Colonic mucosa (tissue), 4 donors: ENCODE data around the gene SLC30A9. TPM values are rescaled to one million over a fixed set of nuclear protein-coding genes. Genes with fewer than 3 reads are reported as not detected.

Source experiments
- DNase-seq: peaks from one replicate; pipeline ENCODE4 v3.0.0-alpha.2; 2020
- H3K27ac ChIP-seq: fragments of 200-600 bp; one replicate; pipeline ENCODE4 v1.8.0; 2021
- H3K27me3 ChIP-seq: fragments of 200-600 bp; one replicate; pipeline ENCODE4 v1.8.0; 2021
- H3K36me3 ChIP-seq: fragments of 200-600 bp; one replicate; pipeline ENCODE4 v1.8.0; 2021
- H3K4me1 ChIP-seq: fragments of 200-600 bp; one replicate; pipeline ENCODE4 v1.8.0; 2021; ENCODE audit warnings: mild to moderate bottlenecking
- H3K4me3 ChIP-seq: fragments of 200-600 bp; one replicate; pipeline ENCODE4 v1.8.0; 2021
- H3K9ac ChIP-seq, 2 donors: one replicate each; pipeline ENCODE4 v1.7.0; 2013; ENCODE audit warnings: control low read depth in 2 of 2, low read depth in 2 of 2, low read length in 2 of 2
- H3K9me3 ChIP-seq: fragments of 200-600 bp; one replicate; pipeline ENCODE4 v1.8.0; 2021
- intact Hi-C: fragments of 100-400 bp; cut with DNase I; formaldehyde crosslinking; loops from one replicate; pipeline ENCODE4 v1.14.1; 2022
- total RNA-seq, 2 donors: library from RNA; stranded (reverse); fragmentation: NEBNext Ultra II Directional in 1 of 2; extraction: Animal tissue kit (Norgen Biotek cat#: 25700) in 1 of 2; gene quantifications; one replicate each; pipeline ENCODE4 v1.2.1, GENCODE V29; 2021
- TF ChIP-seq, protein P1 (sequence below): fragments of 200-600 bp; IDR thresholded peaks from one replicate; pipeline ENCODE4 v1.8.0; 2022; ENCODE audit warnings: antibody characterized with exemption, mild to moderate bottlenecking
- donor health status: healthy.
- donor health status: DM: no; HTN: no; CAD: no.
- donor health status: DM: no; HTN: no; CAD: no.

The SLC30A9 gene
- total RNA-seq, 2 donors from 2014 or later = 70.7 to 81.8 TPM

DNA sequence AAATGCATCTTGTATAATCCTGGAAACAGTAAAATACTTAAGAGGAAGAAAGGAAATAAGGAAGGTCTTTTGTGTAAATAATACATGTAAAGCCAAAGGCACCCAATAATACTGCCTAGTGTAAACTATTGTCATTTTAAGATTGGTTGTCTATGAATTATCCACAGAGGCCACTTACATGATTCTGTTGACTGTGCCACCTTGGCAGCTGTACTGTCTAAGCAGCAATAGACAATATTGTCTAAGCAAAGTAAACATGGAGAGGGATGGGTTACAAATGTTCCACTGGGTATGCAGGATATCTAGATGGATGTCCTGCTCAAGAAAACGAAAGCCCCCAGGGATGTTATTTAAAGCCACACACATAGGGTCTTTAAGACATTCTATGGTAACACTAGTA lies 142.7 kb downstream of the SLC30A9 start:
- Histone ChIP-seq H3K27me3 (no peaks in the 10 kb centered on the region), H3K4me3 (no peak overlapping the region), H3K4me1 (no peaks in the 10 kb centered on the region), H3K9me3 (no peaks in the 10 kb centered on the region), H3K27ac (no peak overlapping the region), H3K36me3 (no peaks in the 10 kb centered on the region), H3K9ac (no peak overlapping the region)
- intact Hi-C loops = no loop called here
- TF ChIP-seq, protein P1, sequence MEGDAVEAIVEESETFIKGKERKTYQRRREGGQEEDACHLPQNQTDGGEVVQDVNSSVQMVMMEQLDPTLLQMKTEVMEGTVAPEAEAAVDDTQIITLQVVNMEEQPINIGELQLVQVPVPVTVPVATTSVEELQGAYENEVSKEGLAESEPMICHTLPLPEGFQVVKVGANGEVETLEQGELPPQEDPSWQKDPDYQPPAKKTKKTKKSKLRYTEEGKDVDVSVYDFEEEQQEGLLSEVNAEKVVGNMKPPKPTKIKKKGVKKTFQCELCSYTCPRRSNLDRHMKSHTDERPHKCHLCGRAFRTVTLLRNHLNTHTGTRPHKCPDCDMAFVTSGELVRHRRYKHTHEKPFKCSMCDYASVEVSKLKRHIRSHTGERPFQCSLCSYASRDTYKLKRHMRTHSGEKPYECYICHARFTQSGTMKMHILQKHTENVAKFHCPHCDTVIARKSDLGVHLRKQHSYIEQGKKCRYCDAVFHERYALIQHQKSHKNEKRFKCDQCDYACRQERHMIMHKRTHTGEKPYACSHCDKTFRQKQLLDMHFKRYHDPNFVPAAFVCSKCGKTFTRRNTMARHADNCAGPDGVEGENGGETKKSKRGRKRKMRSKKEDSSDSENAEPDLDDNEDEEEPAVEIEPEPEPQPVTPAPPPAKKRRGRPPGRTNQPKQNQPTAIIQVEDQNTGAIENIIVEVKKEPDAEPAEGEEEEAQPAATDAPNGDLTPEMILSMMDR = no peak
- DNase-seq = no peak

DNA sequence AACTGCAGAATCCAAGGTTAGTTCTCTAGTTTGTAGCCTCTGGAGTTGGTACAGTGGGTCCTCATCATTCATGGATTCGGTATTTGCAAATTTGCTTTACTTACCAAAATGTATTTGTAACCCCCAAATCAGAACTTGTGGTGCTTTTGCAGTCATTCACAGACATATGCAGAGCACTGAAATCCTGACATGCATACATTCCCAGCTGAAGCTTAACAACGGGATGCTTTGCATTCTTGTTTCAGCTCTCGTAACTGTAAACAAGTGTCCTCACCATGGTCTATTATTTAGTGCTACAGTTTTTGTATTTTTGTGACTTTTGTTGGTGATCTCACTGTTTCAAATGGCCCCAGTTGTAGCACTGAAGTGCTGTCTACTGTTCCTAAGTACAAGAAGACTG lies 146.0 kb downstream of the SLC30A9 start:
- H3K9me3 ChIP-seq = no peaks in the 10 kb centered on the region
- no peak for DNase-seq
- no peak overlapping the region for H3K27ac ChIP-seq
- H3K4me3 ChIP-seq = no peak overlapping the region
- H3K9ac ChIP-seq = no peak overlapping the region
- H3K36me3 ChIP-seq = no peaks in the 10 kb centered on the region
- no peaks in the 10 kb centered on the region for H3K4me1 ChIP-seq
- intact Hi-C loops = no loop called here
- H3K27me3 ChIP-seq = no peaks in the 10 kb centered on the region
- TF ChIP-seq, protein P1 = no peak

Other genes with a start within 250 kb of the SLC30A9 start
- under 1 TPM in 1 of 2 donors, not detected in 1; 0.56 TPM for gene PHOX2B, start 241.8 kb upstream of the SLC30A9 start, total RNA-seq
- gene TMEM33, start 55.1 kb upstream of the SLC30A9 start, total RNA-seq = 10 to 100 TPM; 75.4 to 93.0 TPM
- gene DCAF4L1, start 8.8 kb upstream of the SLC30A9 start, total RNA-seq = under 1 TPM; 0.05 to 0.15 TPM
- gene BEND4, start 162.1 kb downstream of the SLC30A9 start, total RNA-seq = under 1 TPM; 0.19 to 0.27 TPM